Measurements from ENCODE around the gene SLC37A4. TPM values are rescaled to one million over a fixed set of nuclear protein-coding genes. Genes with fewer than 3 reads are reported as not detected.

Gene SLC37A4
- total RNA-seq, 4 donors from 2014 or later, result 14.0 to 25.4 (median 19.5) TPM

DNA sequence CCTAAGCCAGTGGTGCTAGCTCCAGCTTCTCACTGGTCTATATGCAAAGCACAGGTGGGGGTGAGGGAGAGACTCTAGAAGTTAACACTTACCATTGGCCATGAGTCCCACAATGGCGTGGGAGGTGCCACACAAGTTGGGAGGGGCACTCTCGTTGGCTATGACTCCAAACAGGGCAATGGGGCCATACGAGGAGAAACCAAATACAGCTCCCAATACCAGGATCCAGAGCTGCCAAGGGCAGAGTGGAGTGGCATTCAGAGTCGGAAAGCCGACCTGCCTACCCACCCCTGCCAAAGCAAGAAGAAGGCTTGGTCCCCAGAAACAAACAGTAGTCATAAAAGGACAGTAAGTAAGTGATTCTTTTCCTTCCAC is 5.6 kb downstream of the SLC37A4 start:
- 66 to 70% methylated on average over 5 of the region's 5 CpGs for WGBS, 2 donors
- intact Hi-C loops (cut with DNase I; ENCODE audit: low total_unique reads), result no loop called here
- TF ChIP-seq POLR2A (IDR thresholded peaks at IDR 0.05), result no peak
- TF ChIP-seq, protein P1, sequence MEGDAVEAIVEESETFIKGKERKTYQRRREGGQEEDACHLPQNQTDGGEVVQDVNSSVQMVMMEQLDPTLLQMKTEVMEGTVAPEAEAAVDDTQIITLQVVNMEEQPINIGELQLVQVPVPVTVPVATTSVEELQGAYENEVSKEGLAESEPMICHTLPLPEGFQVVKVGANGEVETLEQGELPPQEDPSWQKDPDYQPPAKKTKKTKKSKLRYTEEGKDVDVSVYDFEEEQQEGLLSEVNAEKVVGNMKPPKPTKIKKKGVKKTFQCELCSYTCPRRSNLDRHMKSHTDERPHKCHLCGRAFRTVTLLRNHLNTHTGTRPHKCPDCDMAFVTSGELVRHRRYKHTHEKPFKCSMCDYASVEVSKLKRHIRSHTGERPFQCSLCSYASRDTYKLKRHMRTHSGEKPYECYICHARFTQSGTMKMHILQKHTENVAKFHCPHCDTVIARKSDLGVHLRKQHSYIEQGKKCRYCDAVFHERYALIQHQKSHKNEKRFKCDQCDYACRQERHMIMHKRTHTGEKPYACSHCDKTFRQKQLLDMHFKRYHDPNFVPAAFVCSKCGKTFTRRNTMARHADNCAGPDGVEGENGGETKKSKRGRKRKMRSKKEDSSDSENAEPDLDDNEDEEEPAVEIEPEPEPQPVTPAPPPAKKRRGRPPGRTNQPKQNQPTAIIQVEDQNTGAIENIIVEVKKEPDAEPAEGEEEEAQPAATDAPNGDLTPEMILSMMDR (IDR thresholded peaks at IDR 0.05), result no peak

DNA sequence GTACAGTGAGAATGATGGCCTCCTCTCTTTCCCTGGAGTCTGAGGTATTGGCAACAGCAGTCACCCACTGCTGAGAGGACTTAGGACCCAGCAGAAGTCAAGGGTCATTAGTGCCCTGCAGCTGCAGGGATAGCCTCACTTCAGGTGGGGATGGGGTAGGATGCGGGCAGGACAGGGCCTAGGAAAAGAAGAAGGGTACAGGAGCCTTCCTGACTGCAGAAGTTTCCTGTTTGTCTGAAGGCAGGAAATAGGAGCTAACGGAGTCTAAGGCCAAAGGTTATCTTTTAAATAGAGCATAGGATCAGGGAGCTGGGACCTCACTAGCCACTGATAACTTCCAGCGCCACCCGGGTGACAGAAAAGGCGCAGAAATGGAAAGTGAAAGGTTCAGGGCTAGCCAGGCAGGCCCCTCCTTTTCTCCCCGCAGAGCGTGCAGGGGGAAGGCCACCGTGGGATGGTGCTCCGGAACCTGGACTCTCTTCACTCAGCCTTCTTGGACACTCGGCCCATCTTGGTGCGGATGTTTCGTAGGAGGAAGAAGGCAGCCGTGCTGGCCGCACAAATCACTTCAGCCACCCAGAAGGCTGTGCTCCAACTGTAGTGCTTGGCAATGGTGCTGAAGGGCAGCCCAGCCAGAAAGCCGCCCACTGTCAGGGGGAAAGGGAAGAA is 6.1 kb downstream of the SLC37A4 start:
- intact Hi-C loops (cut with DNase I; ENCODE audit: low total_unique reads), result no loop called here
- WGBS, 2 donors, result 71 to 80% methylated on average over 15 of the region's 15 CpGs
- no peak for TF ChIP-seq POLR2A (IDR thresholded peaks at IDR 0.05)
- TF ChIP-seq, protein P1 (IDR thresholded peaks at IDR 0.05), result no peak
- no peak for DNase-seq (ENCODE audit: low spot score in 2 of 2)
- H3K4me3 ChIP-seq (ENCODE audit: low read depth, poor library complexity, severe bottlenecking), result no peak overlapping the region

More for the DNA sequence above, 5.6 kb downstream of the SLC37A4 start:
- H3K4me3 ChIP-seq (ENCODE audit: low read depth, poor library complexity, severe bottlenecking), result no peak overlapping the region
- DNase-seq (ENCODE audit: low spot score in 2 of 2), result no peak

- no peak for DNase-seq (ENCODE audit: low spot score in 2 of 2)
- no peak for TF ChIP-seq POLR2A (IDR thresholded peaks at IDR 0.05)
- TF ChIP-seq, protein P1 (IDR thresholded peaks at IDR 0.05), result no peak
- H3K4me3 ChIP-seq (ENCODE audit: low read depth, poor library complexity, severe bottlenecking), result no peak overlapping the region
- intact Hi-C loops (cut with DNase I; ENCODE audit: low total_unique reads), result no loop called here
Observed at GRCh38 chr11:119023741-119024140, 6.9 kb downstream of the SLC37A4 start.

GRCh38 chr11:119021631-119022030 is 9.0 kb downstream of the SLC37A4 start:
- no peak for DNase-seq (ENCODE audit: low spot score in 2 of 2)
- no peak overlapping the region for H3K4me3 ChIP-seq (ENCODE audit: low read depth, poor library complexity, severe bottlenecking)
- TF ChIP-seq POLR2A (IDR thresholded peaks at IDR 0.05), result no peak
- TF ChIP-seq, protein P1 (IDR thresholded peaks at IDR 0.05), result no peak
- intact Hi-C loops (cut with DNase I; ENCODE audit: low total_unique reads), result no loop called here
- 89 to 91% methylated on average over 5 of the region's 5 CpGs for whole genome bisulfite sequencing, 2 donors

- TF ChIP-seq, protein P1 (IDR thresholded peaks at IDR 0.05), result no peak
- no peak for TF ChIP-seq POLR2A (IDR thresholded peaks at IDR 0.05)
- 28 to 46% methylated on average over 2 of the region's 2 CpGs for WGBS, 2 donors
- no peak for DNase-seq (ENCODE audit: low spot score in 2 of 2)
- intact Hi-C loops (cut with DNase I; ENCODE audit: low total_unique reads), result no loop called here
- no peak overlapping the region for H3K4me3 ChIP-seq (ENCODE audit: low read depth, poor library complexity, severe bottlenecking)
Observed at GRCh38 chr11:119019996-119020395, 10.7 kb downstream of the SLC37A4 start.
